NT2/D1 (cell line): ENCODE data around the gene SASS6.

ENCODE experiments used
- SUZ12 ChIP-seq: IDR thresholded peaks from 2 replicates; pipeline ENCODE4 v1.6.1; 2011; ENCODE audit not compliant: insufficient read length, insufficient read depth; ENCODE audit errors: extremely low read depth
- YY1 ChIP-seq: IDR thresholded peaks from 2 replicates; pipeline ENCODE4 v1.6.1; 2011; ENCODE audit not compliant: insufficient read length, insufficient read depth

- no peak for TF ChIP-seq YY1
- TF ChIP-seq SUZ12 = no peak
These were observed 82.6 kb downstream of the SASS6 start for GRCh38 chr1:100050139-100050538.
